ENCODE measurements around the gene NOL11.
"Not testable (repeated sequence)": the region's sequence is repeated elsewhere in the genome, so short reads cannot be mapped to it uniquely, and the experiment has no call there.

NOL11 gene

DNA sequence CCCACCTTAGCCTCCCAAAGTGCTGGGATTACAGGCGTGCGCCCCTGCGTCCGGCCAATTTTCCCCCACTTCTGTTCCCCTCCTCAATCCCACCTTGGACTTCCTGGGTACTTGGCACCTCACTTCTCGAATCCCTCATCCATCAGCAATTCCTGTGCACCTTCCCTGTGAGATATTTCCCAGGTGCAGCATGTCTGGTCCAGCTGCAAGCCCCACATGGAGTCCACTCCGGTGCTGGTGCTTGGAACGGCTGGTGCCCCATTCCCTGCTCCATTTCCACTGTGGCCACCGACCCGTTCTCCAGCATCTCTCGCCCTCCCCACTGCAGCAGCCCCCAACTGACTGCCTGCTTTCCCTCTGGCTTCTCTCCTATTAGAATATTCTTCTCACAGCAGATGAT is 35.3 kb downstream of the NOL11 start:
- TF ChIP-seq CTCF (IDR thresholded peaks at IDR 0.05; ENCODE audit: control insufficient read depth, extremely low read depth, insufficient read depth): no peak
- no peak for DNase-seq (ENCODE audit: low read depth)
- no peak overlapping the region for H3K4me3 ChIP-seq (ENCODE audit: low read depth, low read length)

DNA sequence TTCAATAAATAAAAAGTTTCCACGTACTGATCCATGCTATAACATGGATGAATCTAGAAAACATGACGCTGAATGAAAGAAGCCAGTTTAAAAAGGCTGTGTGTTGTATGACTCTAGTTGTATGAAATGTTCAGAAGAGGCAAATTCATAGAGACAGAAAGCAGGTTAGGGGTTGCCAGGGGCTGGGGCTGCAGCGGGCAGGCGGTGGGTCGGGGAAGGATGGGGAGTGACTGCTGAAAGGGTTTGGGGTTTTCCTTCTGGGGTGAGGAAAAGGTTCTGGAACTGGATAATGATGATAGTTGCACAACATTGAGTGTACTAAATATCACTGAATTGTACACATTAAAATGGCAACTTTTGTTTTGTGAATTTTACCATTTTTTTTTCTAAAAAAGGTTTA is 36.3 kb downstream of the NOL11 start:
- TF ChIP-seq CTCF (IDR thresholded peaks at IDR 0.05; ENCODE audit: control insufficient read depth, extremely low read depth, insufficient read depth): no peak
- no peak for DNase-seq (ENCODE audit: low read depth)
- no peak overlapping the region for H3K4me3 ChIP-seq (ENCODE audit: low read depth, low read length)

- H3K4me3 ChIP-seq (ENCODE audit: low read depth, low read length); DNase-seq (ENCODE audit: low read depth): not testable (repeated sequence)
Measured at GRCh38 chr17:67754686-67755085, 37.0 kb downstream of the NOL11 start.

DNA sequence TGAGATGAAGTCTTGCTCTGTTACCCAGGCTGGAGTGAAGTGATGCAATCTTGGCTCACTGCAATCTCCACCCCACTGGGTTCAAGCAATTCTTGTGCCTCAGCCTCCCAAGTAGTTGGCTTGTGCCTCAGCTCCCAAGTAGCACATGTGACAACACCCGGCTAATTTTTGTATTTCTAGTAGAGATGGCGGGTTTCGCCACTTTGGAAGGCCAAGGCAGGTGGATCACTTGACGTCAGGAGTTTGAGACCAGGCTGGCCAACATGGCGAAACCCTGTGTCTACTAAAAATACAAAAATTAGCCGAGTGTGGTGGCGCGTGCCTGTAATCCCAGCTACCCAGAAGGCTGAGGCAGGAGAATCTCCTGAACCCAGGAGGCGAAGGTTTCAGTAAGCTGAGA is 39.0 kb downstream of the NOL11 start:
- not testable (repeated sequence) for DNase-seq (ENCODE audit: low read depth); H3K4me3 ChIP-seq (ENCODE audit: low read depth, low read length)

DNA sequence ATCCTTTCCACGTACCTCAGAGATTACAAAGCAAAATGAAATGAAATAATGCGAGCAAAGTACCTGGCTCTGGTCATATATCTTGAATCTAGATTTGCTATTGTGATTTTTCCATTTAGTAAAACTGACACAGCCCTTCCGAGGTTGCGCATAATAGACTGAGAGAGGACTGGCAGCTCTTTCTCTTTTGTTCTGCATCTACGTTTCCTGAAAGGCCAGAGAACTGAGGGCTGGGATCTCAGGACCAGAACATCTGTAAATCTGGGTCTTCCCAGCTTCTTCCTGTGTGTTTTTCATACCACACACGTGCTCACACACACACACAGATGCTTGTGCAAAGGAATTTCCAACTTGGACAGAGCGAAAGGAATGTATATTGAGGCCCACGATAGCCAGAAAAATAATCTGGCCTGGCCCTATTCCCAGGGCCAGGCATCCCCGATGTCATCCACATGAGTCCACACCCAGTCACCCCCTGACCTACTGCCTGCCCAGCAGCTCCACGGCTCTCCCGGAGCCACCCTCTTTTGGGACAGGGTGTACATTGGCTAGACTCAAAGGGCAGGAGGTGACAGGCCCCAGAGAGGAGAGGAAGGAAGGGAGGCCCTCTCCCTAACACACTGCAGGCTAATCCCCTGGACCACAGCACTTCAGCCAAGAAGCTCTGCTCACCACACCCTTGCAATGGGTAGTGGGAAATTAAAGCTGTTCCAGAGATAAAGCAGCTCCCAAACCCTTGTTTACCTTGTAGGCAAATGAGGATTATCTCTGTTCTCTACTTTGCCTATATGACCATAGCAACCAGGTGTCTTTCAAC is 41.8 kb downstream of the NOL11 start:
- no peak for TF ChIP-seq CTCF (IDR thresholded peaks at IDR 0.05; ENCODE audit: control insufficient read depth, extremely low read depth, insufficient read depth)
- H3K4me3 ChIP-seq (ENCODE audit: low read depth, low read length): no peak overlapping the region
- no peak for DNase-seq (ENCODE audit: low read depth)

- no peak for DNase-seq (ENCODE audit: low read depth)
- TF ChIP-seq CTCF (IDR thresholded peaks at IDR 0.05; ENCODE audit: control insufficient read depth, extremely low read depth, insufficient read depth): no peak
- no peak overlapping the region for H3K4me3 ChIP-seq (ENCODE audit: low read depth, low read length)
Measured at GRCh38 chr17:67765623-67766022, 47.9 kb downstream of the NOL11 start.

GRCh38 chr17:67769231-67769630 is 51.5 kb downstream of the NOL11 start:
- no peak overlapping the region for H3K4me3 ChIP-seq (ENCODE audit: low read depth, low read length)
- no peak for DNase-seq (ENCODE audit: low read depth)
- TF ChIP-seq CTCF (IDR thresholded peaks at IDR 0.05; ENCODE audit: control insufficient read depth, extremely low read depth, insufficient read depth): no peak

- H3K4me3 ChIP-seq (ENCODE audit: low read depth, low read length): no peak overlapping the region
- TF ChIP-seq CTCF (IDR thresholded peaks at IDR 0.05; ENCODE audit: control insufficient read depth, extremely low read depth, insufficient read depth): no peak
- no peak for DNase-seq (ENCODE audit: low read depth)
Measured at GRCh38 chr17:67770539-67770938, 52.8 kb downstream of the NOL11 start.

Measured in LNCaP clone FGC (cell line).